Caco-2 (cell line): ENCODE data around the gene TFF1. TPM values are rescaled to one million over a fixed set of nuclear protein-coding genes. Genes with fewer than 3 reads are reported as not detected.

ENCODE experiments used
- BruUV-seq: library from RNA; stranded (reverse); fragments of 400-500 nt; replicated peaks from 2 replicates; lab custom pipeline; 2021; lab: Mats Ljungman, UMichigan
- CTCF ChIA-PET: fragments of 300-600 bp; sonication (Branson Sonifier 250); formaldehyde crosslinking; loops from one replicate; lab custom pipeline; 2022; ENCODE audit warnings: antibody characterized with exemption; lab: Charles Lee
- POLR2A ChIA-PET: fragments of 300-600 bp; sonication (Branson Sonifier 250); formaldehyde crosslinking; loops from one replicate; lab custom pipeline; 2022; ENCODE audit warnings: antibody characterized with exemption; lab: Charles Lee
- DNase-seq, 2 experiments: peaks; one replicate each; pipeline versions ENCODE4 v3.0.0 to v3.0.0-alpha.2; 2020 to 2022
- H3K27me3 ChIP-seq: replicated peaks from 2 replicates; pipeline ENCODE4 v1.6.0; 2011; ENCODE audit warnings: low read length; ENCODE audit not compliant: control insufficient read depth, insufficient read depth
- H3K36me3 ChIP-seq: 2 replicates; pipeline ENCODE4 v1.5.1; 2011; ENCODE audit warnings: low read length; ENCODE audit not compliant: control insufficient read depth, insufficient read depth
- H3K4me1 ChIP-seq: fragments of 250-450 bp; sonication (Bioruptor Pico); 2 replicates; pipeline ENCODE4 v1.5.1; 2020; ENCODE audit warnings: mild to moderate bottlenecking
- H3K4me3 ChIP-seq: 2 replicates; pipeline ENCODE4 v1.5.1; 2011; ENCODE audit warnings: low read depth, mild to moderate bottlenecking, control low read depth, low read length
- H3K9me3 ChIP-seq: fragments of 250-450 bp; sonication (Bioruptor Pico); 2 replicates; pipeline ENCODE4 v1.5.1; 2020; ENCODE audit warnings: mild to moderate bottlenecking, moderate library complexity
- H3K27ac Mint-ChIP-seq: one replicate; pipeline ENCODE4 v1.8.0; 2022; ENCODE audit warnings: mixed read lengths; ENCODE audit not compliant: unreplicated experiment
- H3K27me3 Mint-ChIP-seq: one replicate; pipeline ENCODE4 v1.8.0; 2022; ENCODE audit warnings: mixed read lengths; ENCODE audit not compliant: insufficient read depth, unreplicated experiment
- H3K36me3 Mint-ChIP-seq: one replicate; pipeline ENCODE4 v1.8.0; 2022; ENCODE audit warnings: mild to moderate bottlenecking, mixed read lengths; ENCODE audit not compliant: insufficient read depth, unreplicated experiment
- H3K4me1 Mint-ChIP-seq: one replicate; pipeline ENCODE4 v1.8.0; 2022; ENCODE audit warnings: low read depth, mixed read lengths; ENCODE audit not compliant: unreplicated experiment
- H3K4me3 Mint-ChIP-seq: one replicate; pipeline ENCODE4 v1.8.0; 2022; ENCODE audit warnings: mild to moderate bottlenecking, moderate library complexity, mixed read lengths; ENCODE audit not compliant: unreplicated experiment
- H3K9me3 Mint-ChIP-seq: one replicate; pipeline ENCODE4 v1.8.0; 2022; ENCODE audit warnings: mixed read lengths; ENCODE audit not compliant: unreplicated experiment
- intact Hi-C: fragments of 100-400 bp; cut with micrococcal nuclease; formaldehyde crosslinking; loops from one replicate; pipeline ENCODE4 v1.10.0; 2022; ENCODE audit not compliant: unreplicated experiment
- total RNA-seq: library from RNA; stranded (reverse); gene quantifications from 2 replicates; pipeline ENCODE4 v1.2.3, GENCODE V29; 2022
- TF ChIP-seq, protein P1 (sequence below), 2 experiments: fragments of 200-600 bp in 1 of 2; IDR thresholded peaks; 1 replicate in 1 of 2; 2 replicates in 1 of 2; pipeline versions ENCODE4 v1.5.1 to v1.8.0; 2011 to 2022; ENCODE audit warnings: antibody characterized with exemption in 1 of 2, control low read depth in 1 of 2, inconsistent platforms in 1 of 2, low read depth in 1 of 2, low read length in 1 of 2, mild to moderate bottlenecking in 1 of 2, moderate library complexity in 1 of 2; ENCODE audit not compliant: insufficient read depth in 1 of 2, severe bottlenecking in 1 of 2, unreplicated experiment in 1 of 2

TFF1 gene
- total RNA-seq, 1 experiment from 2014 or later = 9.8 TPM

DNA sequence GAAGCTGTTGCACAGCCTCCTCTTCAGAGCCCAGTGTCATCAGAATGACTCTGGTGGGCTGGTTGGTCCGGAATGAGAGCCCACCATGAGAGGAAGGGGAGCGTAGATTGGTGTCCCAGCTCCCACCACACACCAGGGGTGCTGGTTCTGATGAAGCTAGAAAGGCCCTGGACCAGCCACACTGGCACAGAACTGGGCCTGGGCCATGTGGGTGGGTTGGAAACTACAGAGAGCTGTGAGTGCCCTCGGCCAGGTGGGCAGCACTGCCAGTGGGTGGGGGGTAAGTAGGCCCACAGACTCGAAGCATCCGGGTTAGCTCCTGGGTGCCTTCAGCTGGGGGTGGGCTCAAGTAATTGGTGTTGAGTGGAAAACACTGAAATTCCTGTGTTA lies 11.6 kb upstream of the TFF1 start:
- ChIA-PET POLR2A (no interaction called here), CTCF (interaction anchor here (0.5 to 0.9 kb wide), 2 partner anchors 67 to 328 kb away, joined by 3 to 7 read pairs; no protein-coding TSS in a partner anchor)
- no peak for DNase-seq
- Histone ChIP-seq H3K36me3 (no peaks in the 10 kb centered on the region), H3K27me3 (no peaks in the 10 kb centered on the region), H3K4me3 (no peak overlapping the region), H3K9me3 (no peaks in the 10 kb centered on the region; the same call in 1 of the 2 replicates), H3K4me1 (no peaks in the 10 kb centered on the region)
- Mint-ChIP-seq H3K27me3 (no peaks in the 10 kb centered on the region), H3K27ac (no peak overlapping the region), H3K9me3 (no peaks in the 10 kb centered on the region), H3K36me3 (no peaks in the 10 kb centered on the region), H3K4me3 (no peak overlapping the region), H3K4me1 (peaks cover 10% of the 10 kb centered on the region)
- no TSS peak for BruUV-seq
- intact Hi-C loops = no loop called here
- TF ChIP-seq, protein P1, sequence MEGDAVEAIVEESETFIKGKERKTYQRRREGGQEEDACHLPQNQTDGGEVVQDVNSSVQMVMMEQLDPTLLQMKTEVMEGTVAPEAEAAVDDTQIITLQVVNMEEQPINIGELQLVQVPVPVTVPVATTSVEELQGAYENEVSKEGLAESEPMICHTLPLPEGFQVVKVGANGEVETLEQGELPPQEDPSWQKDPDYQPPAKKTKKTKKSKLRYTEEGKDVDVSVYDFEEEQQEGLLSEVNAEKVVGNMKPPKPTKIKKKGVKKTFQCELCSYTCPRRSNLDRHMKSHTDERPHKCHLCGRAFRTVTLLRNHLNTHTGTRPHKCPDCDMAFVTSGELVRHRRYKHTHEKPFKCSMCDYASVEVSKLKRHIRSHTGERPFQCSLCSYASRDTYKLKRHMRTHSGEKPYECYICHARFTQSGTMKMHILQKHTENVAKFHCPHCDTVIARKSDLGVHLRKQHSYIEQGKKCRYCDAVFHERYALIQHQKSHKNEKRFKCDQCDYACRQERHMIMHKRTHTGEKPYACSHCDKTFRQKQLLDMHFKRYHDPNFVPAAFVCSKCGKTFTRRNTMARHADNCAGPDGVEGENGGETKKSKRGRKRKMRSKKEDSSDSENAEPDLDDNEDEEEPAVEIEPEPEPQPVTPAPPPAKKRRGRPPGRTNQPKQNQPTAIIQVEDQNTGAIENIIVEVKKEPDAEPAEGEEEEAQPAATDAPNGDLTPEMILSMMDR (IDR thresholded peaks at IDR 0.05; ENCODE audit: insufficient read depth in 1 of 2, low read depth in 1 of 2, low read length in 1 of 2, severe bottlenecking in 1 of 2, unreplicated experiment in 1 of 2) = no peak

DNA sequence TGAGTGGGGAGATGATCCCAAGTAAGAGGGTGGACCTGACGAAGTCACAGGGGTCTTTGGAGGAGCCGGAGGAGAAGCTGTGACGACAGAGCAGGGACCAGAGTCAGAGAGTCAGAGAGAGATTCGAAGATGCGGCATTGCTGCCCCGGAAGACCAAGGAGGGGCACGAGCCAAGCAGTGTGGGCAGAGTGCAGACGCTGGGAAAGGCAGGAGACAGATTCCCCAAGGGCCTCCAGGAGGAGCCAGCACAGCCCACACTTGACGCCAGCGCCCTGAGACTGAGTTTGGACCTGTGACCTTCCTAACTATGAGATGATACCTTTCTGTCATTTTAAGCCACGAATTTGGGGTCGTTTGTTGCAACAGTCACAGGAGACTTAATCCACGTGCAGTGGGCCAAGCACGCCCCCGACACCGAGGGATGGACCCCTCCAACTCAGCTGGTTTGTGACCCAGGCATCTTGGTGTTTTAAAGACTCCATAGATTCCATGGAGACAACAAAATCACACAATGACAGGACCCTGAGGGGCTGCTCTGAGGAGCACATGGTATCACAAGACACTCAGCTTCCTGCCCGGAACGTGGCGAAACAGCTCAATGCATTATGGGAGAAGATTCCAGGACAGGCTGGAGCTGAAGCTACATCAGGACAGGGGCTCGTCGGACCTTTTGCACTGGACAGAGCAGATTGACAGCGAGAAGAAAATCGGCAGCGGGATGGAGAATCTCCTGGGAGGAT lies 11.0 kb upstream of the TFF1 start:
- peaks cover 10% of the 10 kb centered on the region for H3K4me1 Mint-ChIP-seq
- no peaks in the 10 kb centered on the region for H3K4me1 ChIP-seq
- no peaks in the 10 kb centered on the region for H3K27me3 Mint-ChIP-seq
- TF ChIP-seq, protein P1 (IDR thresholded peaks at IDR 0.05; ENCODE audit: insufficient read depth in 1 of 2, low read depth in 1 of 2, low read length in 1 of 2, severe bottlenecking in 1 of 2, unreplicated experiment in 1 of 2) = no peak
- POLR2A ChIA-PET = no interaction called here
- DNase-seq = no peak
- H3K4me3 ChIP-seq = no peak overlapping the region
- no peaks in the 10 kb centered on the region for H3K27me3 ChIP-seq
- H3K4me3 Mint-ChIP-seq = no peak overlapping the region
- no peaks in the 10 kb centered on the region for H3K36me3 Mint-ChIP-seq
- no peak overlapping the region for H3K27ac Mint-ChIP-seq
- H3K36me3 ChIP-seq = no peaks in the 10 kb centered on the region
- CTCF ChIA-PET = interaction anchor here (0.5 to 0.9 kb wide), 2 partner anchors 67 to 328 kb away, joined by 3 to 7 read pairs; no protein-coding TSS in a partner anchor
- intact Hi-C loops = no loop called here
- no peaks in the 10 kb centered on the region; the same call in 1 of the 2 replicates for H3K9me3 ChIP-seq
- no peaks in the 10 kb centered on the region for H3K9me3 Mint-ChIP-seq
- BruUV-seq = no TSS peak

DNA sequence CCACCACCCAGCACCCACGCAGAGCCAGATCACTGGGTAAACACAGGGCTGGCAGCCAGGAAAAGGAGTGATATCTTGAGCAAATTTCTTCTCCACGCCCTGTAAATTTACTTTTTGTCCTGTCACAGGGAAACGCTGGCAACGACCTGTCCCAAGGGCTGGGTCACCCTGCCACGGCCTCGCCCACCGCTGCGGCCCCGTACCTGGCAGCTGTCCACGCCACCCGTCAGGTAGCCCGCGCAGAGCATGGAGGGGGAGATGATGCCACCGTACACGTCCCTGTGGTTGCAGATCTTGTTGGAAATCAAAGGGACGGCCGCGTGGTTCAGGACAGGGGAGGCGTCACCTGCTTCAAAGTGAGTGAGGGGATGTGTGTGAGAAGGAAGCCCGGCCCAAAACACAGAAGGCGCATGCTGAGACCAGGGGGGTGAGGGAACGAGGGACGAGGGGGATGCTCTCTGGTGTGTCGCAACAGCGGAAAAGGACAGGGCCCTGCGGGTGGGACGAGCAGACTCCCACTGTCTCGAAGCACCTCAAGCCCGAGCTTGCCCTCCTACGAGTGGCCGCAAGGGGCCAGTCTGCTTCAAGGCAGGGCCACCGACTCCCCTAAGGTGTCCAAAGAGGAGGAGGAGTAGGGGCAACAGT lies 10.1 kb upstream of the TFF1 start:
- Mint-ChIP-seq H3K9me3 (no peaks in the 10 kb centered on the region), H3K36me3 (peaks cover 2% of the 10 kb centered on the region), H3K27me3 (no peaks in the 10 kb centered on the region), H3K4me1 (peaks cover 14% of the 10 kb centered on the region), H3K27ac (no peak overlapping the region), H3K4me3 (no peak overlapping the region)
- Histone ChIP-seq H3K9me3 (no peaks in the 10 kb centered on the region), H3K4me1 (no peaks in the 10 kb centered on the region), H3K4me3 (no peak overlapping the region), H3K27me3 (no peaks in the 10 kb centered on the region), H3K36me3 (no peaks in the 10 kb centered on the region)
- intact Hi-C loops = no loop called here
- TF ChIP-seq, protein P1 (IDR thresholded peaks at IDR 0.05; ENCODE audit: insufficient read depth in 1 of 2, low read depth in 1 of 2, low read length in 1 of 2, severe bottlenecking in 1 of 2, unreplicated experiment in 1 of 2) = no peak
- no peak for DNase-seq
- ChIA-PET POLR2A (no interaction called here), CTCF (no interaction called here)
- no TSS peak for BruUV-seq
